Type B pancreatic cell (in vitro differentiated cells): ENCODE measurements around the gene GRID2. TPM values are rescaled to one million over a fixed set of nuclear protein-coding genes. Genes with fewer than 3 reads are reported as not detected.

Source experiments
- DNase-seq: peaks from one replicate; pipeline ENCODE4 v3.0.0; 2021; ENCODE audit warnings: mixed read lengths; ENCODE audit not compliant: unreplicated experiment; ENCODE audit errors: extremely low spot score
- H3K27ac Mint-ChIP-seq: 2 replicates; pipeline ENCODE4 v1.8.0; 2021; ENCODE audit warnings: mild to moderate bottlenecking, mixed read lengths
- H3K27me3 Mint-ChIP-seq: 2 replicates; pipeline ENCODE4 v1.8.0; 2021; ENCODE audit warnings: mixed read lengths
- H3K36me3 Mint-ChIP-seq: 2 replicates; pipeline ENCODE4 v1.8.0; 2021; ENCODE audit warnings: mixed read lengths
- H3K4me1 Mint-ChIP-seq: one replicate; pipeline ENCODE4 v1.8.0; 2021; ENCODE audit warnings: mixed read lengths; ENCODE audit not compliant: unreplicated experiment
- H3K4me3 Mint-ChIP-seq: 2 replicates; pipeline ENCODE4 v1.8.0; 2021; ENCODE audit warnings: mild to moderate bottlenecking, mixed read lengths
- H3K9me3 Mint-ChIP-seq: 2 replicates; pipeline ENCODE4 v1.8.0; 2021; ENCODE audit warnings: mixed read lengths
- total RNA-seq: library from RNA; stranded (reverse); gene quantifications from 2 replicates; pipeline ENCODE4 v1.2.1, GENCODE V29; 2021; ENCODE audit warnings: low replicate concordance
- TF ChIP-seq, protein P1 (sequence below): fragments of 200-600 bp; sonication (generic); conservative IDR thresholded peaks from 2 replicates; pipeline ENCODE4 v1.5.0; 2021; ENCODE audit warnings: antibody characterized with exemption, mild to moderate bottlenecking

GRID2 gene
- total RNA-seq, 1 donor from 2014 or later: 1.7 TPM

DNA sequence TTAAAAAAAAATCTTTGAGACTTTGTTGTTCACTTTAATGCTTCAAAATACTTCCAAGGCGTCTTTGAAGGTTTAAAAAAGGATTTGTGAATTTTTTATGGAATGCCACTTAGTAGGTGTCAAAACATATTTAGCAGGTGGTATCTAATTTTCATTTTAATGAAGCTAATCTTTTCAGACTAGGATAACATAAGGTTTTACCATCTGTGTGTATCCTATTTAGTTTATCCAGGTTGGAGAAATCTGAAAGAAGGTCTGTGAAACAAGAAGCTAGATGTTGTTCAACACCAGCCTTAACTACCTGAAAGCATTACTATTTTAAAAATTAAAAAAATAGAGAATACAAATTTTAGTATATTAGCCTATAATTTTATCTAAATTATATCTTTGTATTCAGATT, 193.4 kb downstream of the GRID2 start:
- no peaks in the 10 kb centered on the region for H3K27me3 Mint-ChIP-seq
- no peak for DNase-seq
- H3K27ac Mint-ChIP-seq: no peak overlapping the region
- H3K4me3 Mint-ChIP-seq: no peak overlapping the region
- no peaks in the 10 kb centered on the region for H3K9me3 Mint-ChIP-seq
- no peaks in the 10 kb centered on the region for H3K36me3 Mint-ChIP-seq
- H3K4me1 Mint-ChIP-seq: no peaks in the 10 kb centered on the region
- TF ChIP-seq, protein P1, sequence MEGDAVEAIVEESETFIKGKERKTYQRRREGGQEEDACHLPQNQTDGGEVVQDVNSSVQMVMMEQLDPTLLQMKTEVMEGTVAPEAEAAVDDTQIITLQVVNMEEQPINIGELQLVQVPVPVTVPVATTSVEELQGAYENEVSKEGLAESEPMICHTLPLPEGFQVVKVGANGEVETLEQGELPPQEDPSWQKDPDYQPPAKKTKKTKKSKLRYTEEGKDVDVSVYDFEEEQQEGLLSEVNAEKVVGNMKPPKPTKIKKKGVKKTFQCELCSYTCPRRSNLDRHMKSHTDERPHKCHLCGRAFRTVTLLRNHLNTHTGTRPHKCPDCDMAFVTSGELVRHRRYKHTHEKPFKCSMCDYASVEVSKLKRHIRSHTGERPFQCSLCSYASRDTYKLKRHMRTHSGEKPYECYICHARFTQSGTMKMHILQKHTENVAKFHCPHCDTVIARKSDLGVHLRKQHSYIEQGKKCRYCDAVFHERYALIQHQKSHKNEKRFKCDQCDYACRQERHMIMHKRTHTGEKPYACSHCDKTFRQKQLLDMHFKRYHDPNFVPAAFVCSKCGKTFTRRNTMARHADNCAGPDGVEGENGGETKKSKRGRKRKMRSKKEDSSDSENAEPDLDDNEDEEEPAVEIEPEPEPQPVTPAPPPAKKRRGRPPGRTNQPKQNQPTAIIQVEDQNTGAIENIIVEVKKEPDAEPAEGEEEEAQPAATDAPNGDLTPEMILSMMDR: no peak

DNA sequence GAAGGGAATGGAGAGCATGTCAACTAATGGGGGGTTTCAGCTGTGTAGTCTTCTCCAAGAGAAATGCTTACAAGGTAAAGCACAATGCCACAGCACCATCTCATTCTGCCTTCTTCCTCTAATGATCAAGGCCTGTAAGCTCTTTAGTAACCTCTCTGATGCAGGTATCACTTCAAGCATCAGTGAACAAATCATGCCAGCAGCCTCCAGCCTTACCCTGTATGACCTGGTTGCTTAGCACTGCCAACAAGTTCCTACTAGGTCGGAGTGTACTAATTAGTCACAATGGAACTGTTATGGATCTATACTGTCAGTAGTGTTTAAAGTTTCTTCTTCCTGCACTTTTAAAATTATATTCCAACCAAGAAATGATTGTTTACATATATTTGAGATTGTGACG, 197.7 kb downstream of the GRID2 start:
- H3K4me1 Mint-ChIP-seq: no peaks in the 10 kb centered on the region
- H3K9me3 Mint-ChIP-seq: no peaks in the 10 kb centered on the region
- DNase-seq: no peak
- TF ChIP-seq, protein P1: no peak
- no peak overlapping the region for H3K27ac Mint-ChIP-seq
- H3K36me3 Mint-ChIP-seq: no peaks in the 10 kb centered on the region
- H3K27me3 Mint-ChIP-seq: no peaks in the 10 kb centered on the region
- no peak overlapping the region for H3K4me3 Mint-ChIP-seq

DNA sequence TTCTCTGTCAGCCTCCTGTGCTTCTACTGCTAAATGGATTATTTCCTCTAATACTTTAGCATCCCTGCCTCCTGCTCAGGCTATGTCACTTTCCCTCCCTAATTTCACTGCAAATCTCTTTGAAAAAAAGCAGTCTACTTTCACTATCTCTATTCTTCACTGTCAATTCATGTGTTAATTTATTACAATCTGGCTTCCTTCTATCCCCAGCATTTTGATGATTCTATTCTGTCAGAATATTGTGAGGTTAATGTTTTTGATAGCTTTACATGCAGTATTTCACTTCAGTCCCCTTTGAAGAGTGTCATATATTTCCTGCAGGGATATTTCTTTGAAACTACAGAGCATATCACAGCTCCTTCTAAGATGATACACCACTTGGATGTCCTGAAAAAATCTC, 203.2 kb downstream of the GRID2 start:
- TF ChIP-seq, protein P1: no peak
- Mint-ChIP-seq H3K27ac (no peak overlapping the region), H3K4me3 (no peak overlapping the region)

GRCh38 chr4:92514627-92515026, 210.9 kb downstream of the GRID2 start:
- TF ChIP-seq, protein P1: no peak
- no peak overlapping the region for H3K27ac Mint-ChIP-seq
- no peak overlapping the region for H3K4me3 Mint-ChIP-seq
- H3K36me3 Mint-ChIP-seq: no peaks in the 10 kb centered on the region
- no peaks in the 10 kb centered on the region for H3K9me3 Mint-ChIP-seq
- H3K4me1 Mint-ChIP-seq: no peaks in the 10 kb centered on the region
- DNase-seq: no peak
- no peaks in the 10 kb centered on the region for H3K27me3 Mint-ChIP-seq

More for the DNA sequence above, 203.2 kb downstream of the GRID2 start:
- Mint-ChIP-seq H3K4me1 (no peaks in the 10 kb centered on the region), H3K27me3 (no peaks in the 10 kb centered on the region), H3K9me3 (peaks cover 6% of the 10 kb centered on the region), H3K36me3 (no peaks in the 10 kb centered on the region)
- DNase-seq: no peak

DNA sequence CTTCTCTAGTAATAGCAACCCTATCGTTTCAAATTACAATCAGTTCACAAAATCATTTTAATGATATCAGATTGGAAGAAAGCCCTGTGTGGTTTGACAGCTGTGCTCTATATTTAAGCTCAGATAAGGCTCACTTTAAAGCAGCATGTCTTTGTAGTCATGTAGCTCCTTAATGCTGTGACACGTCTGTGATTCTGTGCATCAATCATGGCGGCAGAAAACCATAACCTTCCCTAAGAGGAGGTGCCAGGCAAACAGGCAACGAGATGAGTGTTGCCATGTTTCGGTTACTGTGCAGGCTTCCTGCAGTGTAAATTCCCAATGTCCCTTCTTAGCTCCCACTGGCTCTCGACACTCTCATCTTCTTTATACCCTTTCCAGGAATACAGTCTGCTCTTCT, 212.7 kb downstream of the GRID2 start:
- Mint-ChIP-seq H3K9me3 (no peaks in the 10 kb centered on the region), H3K4me1 (no peaks in the 10 kb centered on the region), H3K27me3 (no peaks in the 10 kb centered on the region), H3K36me3 (no peaks in the 10 kb centered on the region), H3K4me3 (no peak overlapping the region), H3K27ac (no peak overlapping the region)
- no peak for DNase-seq
- TF ChIP-seq, protein P1: no peak

- Mint-ChIP-seq H3K9me3 (no peaks in the 10 kb centered on the region), H3K4me1 (no peaks in the 10 kb centered on the region), H3K36me3 (no peaks in the 10 kb centered on the region), H3K4me3 (no peak overlapping the region), H3K27ac (no peak overlapping the region), H3K27me3 (no peaks in the 10 kb centered on the region)
- no peak for DNase-seq
- TF ChIP-seq, protein P1: no peak
Measured at GRCh38 chr4:92519727-92520126, 216.0 kb downstream of the GRID2 start.
